Natural killer cell (primary cell): ENCODE data around the gene DHRS13. TPM values are rescaled to one million over a fixed set of nuclear protein-coding genes. Genes with fewer than 3 reads are reported as not detected.

Experiments used
- ATAC-seq, 3 donors: fragments of 150-1000 bp in 2 of 3; fragments of 200-7000 bp in 1 of 3; cut with Tn5 transposase; 1 replicate in 1 of 3; 2 replicates in 2 of 3; pipeline ENCODE4 v1.10.0; 2021; ENCODE audit warnings: mild to moderate bottlenecking in 2 of 3, moderate library complexity in 2 of 3
- DNase-seq, 2 donors: peaks; one replicate each; pipeline versions ENCODE4 v3.0.0 to v3.0.0-alpha.2; 2013 to 2021; ENCODE audit warnings: mixed read lengths in 1 of 2
- H3K27ac ChIP-seq: one replicate; pipeline ENCODE4 v1.5.1; 2013; ENCODE audit warnings: mild to moderate bottlenecking, low read length
- H3K27me3 ChIP-seq: one replicate; pipeline ENCODE4 v1.6.1; 2013; ENCODE audit warnings: low read length; ENCODE audit not compliant: control insufficient read depth, insufficient read depth
- H3K36me3 ChIP-seq: one replicate; pipeline ENCODE4 v1.6.1; 2013; ENCODE audit warnings: low read length; ENCODE audit not compliant: control insufficient read depth, insufficient read depth
- H3K4me1 ChIP-seq: one replicate; pipeline ENCODE4 v1.6.1; 2013; ENCODE audit warnings: low read length; ENCODE audit not compliant: control insufficient read depth, insufficient read depth
- H3K4me3 ChIP-seq: one replicate; pipeline ENCODE4 v1.5.1; 2013; ENCODE audit warnings: low read length
- H3K9me3 ChIP-seq: one replicate; pipeline ENCODE4 v1.6.1; 2013; ENCODE audit warnings: low read length; ENCODE audit not compliant: control insufficient read depth, insufficient read depth
- H3K27ac Mint-ChIP-seq, 2 donors: one replicate each; pipeline ENCODE4 v1.8.0; 2022; ENCODE audit warnings: mild to moderate bottlenecking in 2 of 2, mixed read lengths in 2 of 2, moderate library complexity in 1 of 2
- H3K27me3 Mint-ChIP-seq, 2 donors: one replicate each; pipeline ENCODE4 v1.8.0; 2022; ENCODE audit warnings: low read depth in 2 of 2, mixed read lengths in 2 of 2
- H3K36me3 Mint-ChIP-seq: one replicate; pipeline ENCODE4 v1.8.0; 2022; ENCODE audit warnings: mixed read lengths
- H3K4me1 Mint-ChIP-seq, 2 donors: one replicate each; pipeline ENCODE4 v1.8.0; 2022; ENCODE audit warnings: mixed read lengths in 2 of 2
- H3K4me3 Mint-ChIP-seq: one replicate; pipeline ENCODE4 v1.8.0; 2022; ENCODE audit warnings: mild to moderate bottlenecking, moderate library complexity, mixed read lengths
- H3K9me3 Mint-ChIP-seq, 2 donors: one replicate each; pipeline ENCODE4 v1.8.0; 2022; ENCODE audit warnings: mixed read lengths in 2 of 2
- WGBS: methylation state at CpG from one replicate; pipeline ENCODE4 v1.1.7; 2013; ENCODE audit warnings: missing lambda C conversion rate; ENCODE audit not compliant: insufficient coverage; 5-methylcytosine and 5-hydroxymethylcytosine counted together
- intact Hi-C: fragments of 100-400 bp; cut with micrococcal nuclease; formaldehyde crosslinking; loops from one replicate; pipeline ENCODE4 v1.14.2; 2022
- total RNA-seq, 4 donors: library from RNA; stranded (reverse); fragments of 120-200 nt in 1 of 4; gene quantifications; one replicate each; pipeline versions ENCODE4 v1.2.3 to v1.2.4, GENCODE V29; 2013 to 2022
- TF ChIP-seq, protein P1 (sequence below): fragments of 200-600 bp; IDR thresholded peaks from one replicate; pipeline ENCODE4 v1.8.0; 2022; ENCODE audit warnings: antibody characterized with exemption

The DHRS13 gene
- total RNA-seq, 3 donors from 2014 or later (not counting 1 experiment from before 2014, with no cell fraction given) = 22.5 to 27.3 (median 23.2) TPM

DNA sequence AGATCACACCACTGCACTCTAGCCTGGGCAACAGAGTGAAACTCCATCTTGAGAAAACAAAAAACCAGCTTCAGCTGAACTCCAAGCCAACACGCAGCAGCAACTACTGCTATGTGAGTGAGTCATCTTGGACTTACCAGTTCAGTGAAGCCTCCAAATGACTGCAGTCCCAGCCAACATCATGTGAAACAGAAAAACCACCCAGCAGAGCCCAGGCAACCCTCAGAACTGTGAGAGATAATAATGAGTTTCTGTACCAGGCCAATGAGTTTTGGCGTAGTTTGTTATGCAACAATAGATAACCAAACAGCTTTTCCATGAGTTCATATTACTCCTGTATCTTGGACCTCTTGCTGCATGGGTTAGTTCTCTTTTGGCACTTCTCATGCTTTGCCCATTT lies 25.2 kb upstream of the DHRS13 start:
- no peaks in the 10 kb centered on the region for H3K27me3 ChIP-seq
- H3K4me3 ChIP-seq = no peak overlapping the region
- H3K27ac ChIP-seq = peak overlapping the region; percentile 22
- TF ChIP-seq, protein P1, sequence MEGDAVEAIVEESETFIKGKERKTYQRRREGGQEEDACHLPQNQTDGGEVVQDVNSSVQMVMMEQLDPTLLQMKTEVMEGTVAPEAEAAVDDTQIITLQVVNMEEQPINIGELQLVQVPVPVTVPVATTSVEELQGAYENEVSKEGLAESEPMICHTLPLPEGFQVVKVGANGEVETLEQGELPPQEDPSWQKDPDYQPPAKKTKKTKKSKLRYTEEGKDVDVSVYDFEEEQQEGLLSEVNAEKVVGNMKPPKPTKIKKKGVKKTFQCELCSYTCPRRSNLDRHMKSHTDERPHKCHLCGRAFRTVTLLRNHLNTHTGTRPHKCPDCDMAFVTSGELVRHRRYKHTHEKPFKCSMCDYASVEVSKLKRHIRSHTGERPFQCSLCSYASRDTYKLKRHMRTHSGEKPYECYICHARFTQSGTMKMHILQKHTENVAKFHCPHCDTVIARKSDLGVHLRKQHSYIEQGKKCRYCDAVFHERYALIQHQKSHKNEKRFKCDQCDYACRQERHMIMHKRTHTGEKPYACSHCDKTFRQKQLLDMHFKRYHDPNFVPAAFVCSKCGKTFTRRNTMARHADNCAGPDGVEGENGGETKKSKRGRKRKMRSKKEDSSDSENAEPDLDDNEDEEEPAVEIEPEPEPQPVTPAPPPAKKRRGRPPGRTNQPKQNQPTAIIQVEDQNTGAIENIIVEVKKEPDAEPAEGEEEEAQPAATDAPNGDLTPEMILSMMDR = no peak
- H3K36me3 ChIP-seq = peaks cover 14% of the 10 kb centered on the region
- intact Hi-C loops = loop anchor here (5.0 kb wide), 1 partner anchor 186 kb away; the partner anchor contains the start of gene TRAF4
- H3K9me3 Mint-ChIP-seq = no peaks in the 10 kb centered on the region
- peaks cover 42% of the 10 kb centered on the region for H3K4me1 ChIP-seq
- peaks cover 52 to 59% of the 10 kb centered on the region in 2 donors for H3K4me1 Mint-ChIP-seq
- peak; percentile 33 to 54 (median 37) for ATAC-seq
- peak overlapping the region; percentile 92 to 100 for H3K27ac Mint-ChIP-seq
- H3K4me3 Mint-ChIP-seq = no peak overlapping the region
- 88% methylated on average over 2 of the region's 2 CpGs for WGBS
- no peaks in the 10 kb centered on the region for H3K9me3 ChIP-seq
- H3K36me3 Mint-ChIP-seq = no peaks in the 10 kb centered on the region
- DNase-seq = peak; percentile 27 to 51
- H3K27me3 Mint-ChIP-seq = no peaks in the 10 kb centered on the region

DNA sequence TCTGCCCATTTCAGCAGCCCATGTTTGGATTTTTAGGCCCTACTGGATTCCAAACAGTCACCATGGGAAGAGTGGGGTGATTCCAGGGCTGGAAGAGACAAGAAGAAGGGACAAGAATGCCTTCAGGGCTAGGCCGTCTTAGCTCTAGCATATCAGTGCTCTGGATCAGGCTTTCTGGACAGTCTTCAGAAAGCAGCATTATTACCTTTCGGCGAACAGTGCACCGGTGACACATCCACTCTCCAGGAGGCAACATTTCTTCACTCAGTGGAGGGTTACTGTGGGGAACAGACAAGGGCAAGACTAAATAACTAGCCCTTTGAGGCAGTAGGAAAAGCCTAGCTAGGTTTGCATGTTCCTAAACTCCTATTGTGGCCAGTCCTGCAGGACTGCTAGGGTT lies 23.9 kb upstream of the DHRS13 start:
- Mint-ChIP-seq H3K27me3 (no peaks in the 10 kb centered on the region), H3K4me1 (peaks cover 58 to 59% of the 10 kb centered on the region in 2 donors), H3K27ac (peak overlapping the region; percentile 92 to 100), H3K9me3 (no peaks in the 10 kb centered on the region), H3K4me3 (peak overlapping the region; percentile 17), H3K36me3 (peaks cover 8% of the 10 kb centered on the region)
- ATAC-seq (no peak), DNase-seq (no peak)
- 93% methylated on average over 4 of the region's 4 CpGs for whole genome bisulfite sequencing
- peaks cover 27% of the 10 kb centered on the region for H3K36me3 ChIP-seq
- no peaks in the 10 kb centered on the region for H3K9me3 ChIP-seq
- no peak overlapping the region for H3K4me3 ChIP-seq
- TF ChIP-seq, protein P1 = no peak
- H3K27me3 ChIP-seq = no peaks in the 10 kb centered on the region
- intact Hi-C loops = loop anchor here (1.0 to 5.0 kb wide), 4 partner anchors 23 to 184 kb away; partner anchors contain the start of genes DHRS13 and TRAF4
- peaks cover 42% of the 10 kb centered on the region for H3K4me1 ChIP-seq
- peak overlapping the region; percentile 94 for H3K27ac ChIP-seq

DNA sequence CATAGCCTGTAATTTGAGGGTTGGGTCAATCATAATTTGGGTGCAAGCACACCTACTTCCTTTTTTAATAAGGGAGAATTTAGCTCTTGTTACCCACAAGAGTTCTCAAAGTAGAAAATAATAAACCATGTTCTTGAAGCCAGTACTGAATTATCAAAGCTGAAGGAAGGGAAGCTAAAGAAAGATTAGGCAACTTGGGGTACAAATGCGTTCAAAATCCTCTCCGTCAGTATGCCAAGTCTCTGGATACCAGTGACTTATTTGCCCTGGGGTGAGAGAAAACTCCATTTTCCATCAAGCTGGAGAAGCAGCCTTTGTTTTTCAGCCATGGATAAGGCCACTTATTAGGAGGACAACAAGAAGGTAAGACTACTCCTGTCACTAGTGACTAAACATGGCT lies 23.5 kb upstream of the DHRS13 start:
- H3K4me1 Mint-ChIP-seq = peaks cover 59 to 62% of the 10 kb centered on the region in 2 donors
- ATAC-seq (peak in 1 of 3 donors; percentile 0), DNase-seq (no peak)
- peaks cover 8% of the 10 kb centered on the region for H3K36me3 Mint-ChIP-seq
- Histone ChIP-seq H3K9me3 (no peaks in the 10 kb centered on the region), H3K27ac (peak overlapping the region; percentile 94), H3K36me3 (peaks cover 31% of the 10 kb centered on the region), H3K4me1 (peaks cover 42% of the 10 kb centered on the region), H3K27me3 (no peaks in the 10 kb centered on the region), H3K4me3 (no peak overlapping the region)
- WGBS = 21% methylated on average over 2 of the region's 2 CpGs
- H3K9me3 Mint-ChIP-seq = no peaks in the 10 kb centered on the region
- H3K27me3 Mint-ChIP-seq = no peaks in the 10 kb centered on the region
- peak overlapping the region; percentile 86 for H3K4me3 Mint-ChIP-seq
- TF ChIP-seq, protein P1 = no peak
- H3K27ac Mint-ChIP-seq = peak overlapping the region; percentile 92 to 100
- intact Hi-C loops = loop anchor here (1.0 to 5.0 kb wide), 4 partner anchors 23 to 184 kb away; partner anchors contain the start of genes DHRS13 and TRAF4
